Right cardiac atrium (tissue), 5 donors: ENCODE measurements around the gene SCNM1. TPM values are rescaled to one million over a fixed set of nuclear protein-coding genes. Genes with fewer than 3 reads are reported as not detected.
A peak's percentile ranks its signal among the peaks of the same experiment; 100 is the strongest.
"Not testable (repeated sequence)": the region's sequence is repeated elsewhere in the genome, so short reads cannot be mapped to it uniquely, and the experiment has no call there.

Experiments
- ATAC-seq, 2 donors: fragments of 200-7000 bp; cut with Tn5 transposase; one replicate each; pipeline versions ENCODE4 v1.8.0 to v1.9.1; 2020; ENCODE audit warnings: moderate library complexity in 2 of 2, mild to moderate bottlenecking in 1 of 2
- DNase-seq, 3 donors: peaks; one replicate each; pipeline ENCODE4 v3.0.0-alpha.2; 2020
- H3K27ac ChIP-seq: one replicate; pipeline ENCODE4 v1.5.1; 2013; ENCODE audit warnings: mild to moderate bottlenecking, low read length, control low read depth, moderate library complexity
- H3K27me3 ChIP-seq: one replicate; pipeline ENCODE4 v1.6.1; 2013; ENCODE audit not compliant: control insufficient read depth, insufficient read depth
- H3K4me1 ChIP-seq: one replicate; pipeline ENCODE4 v1.6.1; 2013; ENCODE audit warnings: low read length; ENCODE audit not compliant: control insufficient read depth, insufficient read depth
- H3K4me3 ChIP-seq: one replicate; pipeline ENCODE4 v1.5.1; 2013; ENCODE audit warnings: low read length, control low read depth
- H3K9me3 ChIP-seq: one replicate; pipeline ENCODE4 v1.6.1; 2013; ENCODE audit warnings: low read length; ENCODE audit not compliant: control insufficient read depth
- WGBS: extraction: QIAGEN DNeasy Blood & Tissue Kit; methylation state at CpG from one replicate; pipeline ENCODE4 v1.1.7; 2013; 5-methylcytosine and 5-hydroxymethylcytosine counted together
- intact Hi-C, 4 donors: fragments of 100-400 bp; cut with DNase I; formaldehyde crosslinking; loops; one replicate each; pipeline versions ENCODE4 v1.11.0 to v1.14.0; 2022 to 2023
- polyA plus RNA-seq: library from polyadenylated mRNA; stranded (reverse); fragments of 200-250 nt; gene quantifications from one replicate; pipeline ENCODE4 v1.2.3, GENCODE V29; 2013
- total RNA-seq, 4 donors: library from RNA; stranded (reverse); fragmentation: NEBNext Ultra II Directional; extraction: Animal tissue kit (Norgen Biotek cat#: 25700); gene quantifications; one replicate each; pipeline ENCODE4 v1.2.1, GENCODE V29; 2021
- donor health status: healthy with polysubstance abuse.
- donor health status: DM: no; HTN: yes; CAD: no.
- donor health status: DM: no; HTN: no; CAD: no.
- donor health status: DM: no; HTN: yes; CAD: no; lungs with severe emphysema.
- donor health status: DM: yes; HTN: yes; CAD: no.

SCNM1 gene
- total and polyA plus RNA-seq, 5 donors, result 18.3 to 25.6 (median 23.7) TPM

DNA sequence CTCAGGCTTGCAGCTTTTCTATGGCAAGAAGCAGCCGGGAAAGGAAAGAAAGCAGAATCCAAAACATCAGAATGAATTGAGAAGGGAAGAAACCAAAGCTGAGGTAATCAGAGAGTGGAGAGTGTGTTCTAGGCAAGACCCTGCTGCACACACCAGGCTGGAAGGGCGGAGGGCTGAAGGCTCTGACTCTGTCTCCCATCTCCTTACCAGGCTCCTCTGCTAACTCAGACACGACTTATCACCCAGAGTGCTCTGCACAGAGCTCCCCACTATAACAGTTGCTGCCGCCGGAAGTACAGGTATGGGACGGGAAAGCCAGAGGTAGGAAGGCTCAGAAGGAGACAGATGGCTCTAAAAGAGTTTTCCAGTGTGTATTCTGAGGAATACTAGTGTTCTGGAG is 1.2 kb downstream of the SCNM1 start:
- DNase-seq (no peak), ATAC-seq (no peak)
- H3K4me3 ChIP-seq, result no peak overlapping the region
- no peaks in the 10 kb centered on the region for H3K27me3 ChIP-seq
- H3K9me3 ChIP-seq, result no peaks in the 10 kb centered on the region
- 89% methylated on average over 6 of the region's 6 CpGs for WGBS
- no peak overlapping the region for H3K27ac ChIP-seq
- intact Hi-C loops, result no loop called here
- peaks cover 7% of the 10 kb centered on the region for H3K4me1 ChIP-seq

DNA sequence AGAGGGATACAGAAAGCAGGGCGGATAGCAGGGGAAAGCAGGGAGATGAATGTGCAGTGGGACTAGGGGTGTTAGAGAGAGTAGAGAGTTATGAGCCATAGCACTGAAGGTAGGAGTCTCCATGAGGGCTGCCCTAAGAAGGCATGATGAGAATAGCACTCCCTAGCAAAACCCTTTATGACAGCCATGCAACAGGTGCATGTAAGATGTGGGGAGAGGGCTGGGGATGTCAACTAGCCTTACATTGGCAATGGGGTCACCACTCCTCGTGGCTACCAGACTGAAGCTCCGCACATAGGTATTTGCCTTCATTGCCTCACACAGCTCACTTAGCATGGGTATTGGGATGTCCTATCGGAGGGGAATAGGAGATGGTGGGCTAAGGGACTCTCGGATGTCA is 5.2 kb downstream of the SCNM1 start:
- no peak for DNase-seq
- no peak overlapping the region for H3K4me3 ChIP-seq
- H3K27ac ChIP-seq, result no peak overlapping the region
- 93% methylated on average over 5 of the region's 5 CpGs for WGBS
- no peak for ATAC-seq
- no peaks in the 10 kb centered on the region for H3K27me3 ChIP-seq
- H3K4me1 ChIP-seq, result peaks cover 7% of the 10 kb centered on the region
- intact Hi-C loops, result no loop called here
- H3K9me3 ChIP-seq, result no peaks in the 10 kb centered on the region

DNA sequence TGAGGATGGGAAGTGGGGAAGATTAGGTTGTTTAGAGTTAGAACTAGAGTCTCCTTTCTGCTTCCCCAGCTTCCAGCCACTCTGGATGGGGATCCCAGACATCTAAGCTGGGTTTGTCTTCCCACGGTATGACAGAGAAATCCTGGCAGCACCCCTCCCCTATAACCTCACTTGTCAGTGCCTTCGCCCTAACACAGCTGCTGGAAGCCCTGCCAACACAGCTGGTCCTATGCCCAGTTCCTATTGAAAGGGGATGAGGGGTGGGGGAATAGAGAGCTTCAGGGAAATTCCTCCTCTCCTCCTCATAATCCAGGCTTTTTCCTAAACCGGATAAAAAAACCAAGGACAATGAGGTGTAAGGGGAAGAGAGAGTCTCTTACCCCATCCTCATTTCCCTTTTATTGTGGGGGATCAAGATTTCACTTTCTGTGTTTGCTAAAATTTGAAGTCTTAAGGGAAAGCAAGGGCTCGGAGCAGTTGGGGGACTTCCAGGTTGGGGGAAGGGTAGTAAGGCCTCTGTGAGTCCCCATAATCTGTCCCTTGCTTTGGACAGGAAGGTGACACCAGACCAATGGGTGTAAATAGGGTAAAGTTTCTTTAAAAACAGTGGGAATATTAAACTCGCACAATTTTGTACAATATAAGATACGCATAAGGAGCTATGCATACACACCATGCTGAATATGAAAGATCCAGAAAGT is 9.2 kb downstream of the SCNM1 start:
- DNase-seq, result peak; percentile 47 to 73 (median 70)
- no peak overlapping the region for H3K27ac ChIP-seq
- ATAC-seq, result peak in 1 of 2 donors; percentile 19
- H3K4me3 ChIP-seq, result no peak overlapping the region
- H3K27me3 ChIP-seq, result no peaks in the 10 kb centered on the region
- intact Hi-C loops, result no loop called here
- H3K9me3 ChIP-seq, result no peaks in the 10 kb centered on the region
- 52% methylated on average over 6 of the region's 6 CpGs for WGBS
- H3K4me1 ChIP-seq, result no peaks in the 10 kb centered on the region

DNA sequence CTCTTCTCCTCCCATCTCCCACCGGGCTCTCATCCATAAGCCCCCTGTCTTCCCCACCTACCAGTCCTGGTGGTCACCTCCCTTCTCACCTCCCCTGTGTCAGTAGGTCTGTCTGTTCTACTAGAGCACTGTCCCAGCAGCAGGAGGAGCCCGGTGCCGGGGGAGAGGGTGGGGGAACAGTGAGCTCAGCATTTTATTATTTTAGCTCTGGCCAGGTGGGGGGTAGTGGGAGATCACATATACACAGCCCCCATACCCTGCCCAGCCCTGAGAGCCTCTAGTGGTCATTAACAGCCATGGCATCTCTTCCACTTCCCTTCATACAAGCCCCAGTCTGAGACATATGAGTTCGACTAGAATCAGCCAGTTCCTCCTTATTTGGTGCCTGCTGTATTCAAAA is 9.9 kb downstream of the SCNM1 start, which contains the start of gene TMOD4:
Gene TMOD4, minus strand, starts transcription at position 119 of the 400 bp plus-strand sequence. CDS start 1,106 bp downstream, outside the sequence.
- intact Hi-C loops, result no loop called here
- no peak for DNase-seq
- no peak within 1 kb of the TSS for H3K27ac ChIP-seq
- peak; percentile 30 to 34 for ATAC-seq
- H3K4me3 ChIP-seq, result no peak within 1 kb of the TSS
- H3K4me1 ChIP-seq, result no peaks in the 10 kb centered on the region
- WGBS, result 50% methylated on average over 4 of the region's 4 CpGs
- no peaks in the 10 kb centered on the region for H3K9me3 ChIP-seq
- H3K27me3 ChIP-seq, result no peaks in the 10 kb centered on the region

DNA sequence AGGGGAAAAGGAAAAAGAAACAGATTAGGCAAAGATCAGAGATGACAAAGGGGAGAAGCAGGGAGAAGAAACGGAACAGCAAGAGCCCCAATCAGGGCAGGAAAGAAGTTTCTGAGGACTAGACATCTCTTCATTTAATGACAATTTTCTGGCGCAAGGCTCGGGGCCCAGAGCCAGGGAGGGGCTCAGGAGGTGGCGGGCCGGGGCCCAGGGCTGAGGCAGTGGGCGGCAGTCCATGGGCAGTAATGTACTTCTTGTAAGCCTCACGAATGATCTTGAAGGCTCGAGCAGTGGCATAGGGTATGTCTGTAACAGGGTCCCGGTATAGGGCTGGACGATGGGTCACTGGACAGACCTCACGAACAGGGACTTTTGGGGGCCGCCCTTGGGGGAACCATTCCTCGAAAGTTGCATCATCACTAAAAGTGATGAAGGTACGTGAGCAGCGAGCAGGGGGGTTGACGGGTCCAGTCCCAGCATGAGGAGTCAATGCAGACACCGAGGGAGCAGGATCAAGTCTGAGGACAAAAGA is 10.6 kb downstream of the SCNM1 start:
- DNase-seq (no peak), ATAC-seq (no peak)
- Histone ChIP-seq H3K4me3 (no peak overlapping the region), H3K27me3 (no peaks in the 10 kb centered on the region), H3K9me3 (no peaks in the 10 kb centered on the region), H3K27ac (no peak overlapping the region), H3K4me1 (no peaks in the 10 kb centered on the region)
- intact Hi-C loops, result no loop called here
- 92% methylated on average over 17 of the region's 17 CpGs for WGBS

DNA sequence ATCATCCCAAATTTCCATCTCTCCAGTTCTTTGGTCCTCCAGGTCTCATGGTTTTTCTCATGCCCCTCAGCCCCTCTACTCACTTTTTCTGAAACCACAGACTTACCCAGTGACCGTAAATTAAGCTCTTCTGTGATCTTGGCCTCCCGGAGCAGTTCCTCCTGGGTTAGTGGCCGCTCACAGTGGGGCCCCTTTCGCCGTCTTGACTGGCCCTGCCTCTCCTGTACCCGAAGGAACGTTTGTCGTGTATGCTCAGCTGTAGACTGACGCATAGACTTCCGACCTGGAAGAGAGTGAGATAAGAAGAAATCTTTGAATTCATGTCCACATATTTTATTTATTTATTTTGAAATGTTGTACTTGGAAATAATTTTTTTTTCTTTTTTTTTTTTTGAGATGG is 18.3 kb downstream of the SCNM1 start:
- 93% methylated on average over 10 of the region's 10 CpGs for WGBS
- intact Hi-C loops, result no loop called here
- no peak for DNase-seq
- H3K4me3 ChIP-seq, result no peak overlapping the region
- H3K4me1 ChIP-seq, result no peaks in the 10 kb centered on the region
- ATAC-seq, result no peak
- no peaks in the 10 kb centered on the region for H3K27me3 ChIP-seq
- no peaks in the 10 kb centered on the region for H3K9me3 ChIP-seq
- no peak overlapping the region for H3K27ac ChIP-seq

DNA sequence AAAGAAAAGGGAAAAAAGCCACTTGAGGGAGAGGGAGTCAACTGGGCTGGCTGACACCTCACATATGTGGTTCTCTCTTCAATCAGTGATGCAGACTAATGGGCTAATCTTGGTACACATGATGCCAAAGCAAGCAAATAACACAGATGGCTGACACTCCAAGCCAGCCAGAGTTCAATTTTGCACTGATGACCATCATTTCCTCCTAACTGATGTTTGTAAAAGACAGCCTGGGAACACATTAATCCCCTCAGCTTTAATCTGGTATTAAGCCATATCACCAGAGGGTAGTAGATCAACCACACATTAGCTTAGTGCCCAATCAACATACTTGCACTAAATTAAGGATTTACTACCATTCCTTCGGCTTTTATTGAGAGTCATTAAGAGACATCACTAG is 21.3 kb downstream of the SCNM1 start:
- DNase-seq (no peak), ATAC-seq (no peak)
- WGBS, result 86% methylated on average over 1 of the region's 1 CpG
- H3K4me1 ChIP-seq, result no peaks in the 10 kb centered on the region
- no peak overlapping the region for H3K4me3 ChIP-seq
- intact Hi-C loops, result no loop called here
- H3K9me3 ChIP-seq, result no peaks in the 10 kb centered on the region
- H3K27ac ChIP-seq, result no peak overlapping the region
- H3K27me3 ChIP-seq, result no peaks in the 10 kb centered on the region

DNA sequence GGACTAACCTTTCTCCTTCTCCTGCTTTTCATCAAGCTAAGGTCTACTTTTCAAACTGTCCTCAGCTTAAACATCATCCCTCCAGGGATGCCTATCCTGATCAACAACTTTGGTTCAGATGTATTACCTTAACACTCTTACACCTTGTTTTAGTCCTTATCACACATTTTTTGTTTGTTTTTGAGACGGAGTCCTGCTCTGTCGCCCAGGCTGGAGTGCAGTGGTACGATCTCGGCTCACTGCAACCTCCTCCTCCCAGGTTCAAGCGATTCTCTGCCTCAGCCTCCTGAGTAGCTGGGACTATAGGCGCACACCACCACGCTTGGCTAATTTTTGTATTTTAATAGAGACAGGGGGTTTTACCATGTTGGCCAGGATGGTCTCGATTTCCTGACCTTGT is 22.7 kb downstream of the SCNM1 start:
- H3K9me3 ChIP-seq, H3K4me3 ChIP-seq, H3K27me3 ChIP-seq, H3K4me1 ChIP-seq, H3K27ac ChIP-seq, ATAC-seq, DNase-seq, intact Hi-C loops: not testable (repeated sequence)
- 75% methylated on average over 8 of the region's 8 CpGs for WGBS

DNA sequence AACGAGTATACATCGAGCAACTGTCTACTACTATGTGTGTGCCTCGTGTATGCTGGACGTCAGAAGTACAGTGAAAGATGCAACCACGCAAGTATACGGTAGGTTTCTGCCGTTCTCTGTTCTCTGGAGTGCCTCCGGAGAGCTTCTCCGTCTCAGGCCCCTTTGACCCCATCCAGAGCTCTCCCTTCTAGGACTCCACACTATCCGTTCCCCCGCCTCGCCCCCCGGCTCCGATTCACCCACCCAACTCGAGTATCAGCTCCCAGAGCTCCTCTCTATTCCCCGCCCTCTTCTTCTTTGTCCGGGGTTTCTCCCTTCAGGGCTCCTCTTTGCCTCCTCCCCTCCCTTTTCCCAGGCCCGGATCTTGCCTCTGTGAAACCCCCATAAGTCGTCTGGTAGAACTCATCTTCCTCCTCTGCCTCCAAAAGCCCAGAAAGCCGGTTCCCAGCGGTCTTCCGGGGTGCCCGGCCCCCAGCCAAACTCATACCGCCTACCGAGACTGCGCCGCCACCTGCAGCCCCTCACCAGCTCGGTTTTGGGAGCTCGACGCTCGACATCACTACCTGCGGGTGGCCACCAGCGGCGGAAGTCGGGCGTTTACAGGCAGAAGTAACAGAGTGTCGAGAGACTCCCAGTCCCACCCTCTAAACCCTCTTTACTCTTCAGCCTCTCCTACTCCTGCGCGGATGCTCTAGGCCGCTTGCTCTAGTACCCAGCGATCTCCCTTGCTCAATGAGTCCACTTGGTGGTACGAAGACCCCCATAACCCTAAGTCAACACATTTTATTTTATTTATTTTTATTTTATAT is 23.9 kb downstream of the SCNM1 start, which contains the start of gene VPS72:
Gene VPS72, minus strand, starts transcription at position 561 of the 809 bp plus-strand sequence. Its CDS starts 76 bp downstream, at position 485.
- under 1% methylated on average over 42 of the region's 42 CpGs for WGBS
- ATAC-seq (peak; percentile 97), DNase-seq (peak; percentile 84 to 91 (median 91))
- Histone ChIP-seq H3K27ac (peak within 1 kb of the TSS; percentile 44), H3K4me3 (peak within 1 kb of the TSS; percentile 95), H3K9me3 (no peaks in the 10 kb centered on the region), H3K27me3 (no peaks in the 10 kb centered on the region), H3K4me1 (no peaks in the 10 kb centered on the region)
- intact Hi-C loops, result no loop called here

DNA sequence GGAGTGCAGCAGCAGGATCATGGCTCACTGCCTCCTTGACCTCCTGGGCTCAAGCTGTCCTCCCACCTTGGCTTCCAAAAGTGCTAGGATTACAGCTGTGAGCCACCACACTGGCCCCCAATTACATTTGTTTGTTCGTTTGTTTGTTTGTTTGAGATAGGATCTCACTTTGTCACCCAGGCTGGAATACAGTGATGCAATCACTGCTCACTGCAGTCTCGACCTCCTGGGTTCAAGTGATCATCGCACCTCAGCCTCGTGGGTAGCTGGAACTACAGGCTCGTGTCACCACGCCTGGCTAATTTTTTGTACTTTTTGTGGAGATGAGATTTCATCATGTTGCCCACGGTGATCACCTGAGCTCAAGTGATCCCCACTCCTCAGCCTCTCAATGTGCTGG is 26.1 kb downstream of the SCNM1 start:
- H3K4me1 ChIP-seq, result no peaks in the 10 kb centered on the region
- no peaks in the 10 kb centered on the region for H3K9me3 ChIP-seq
- intact Hi-C loops, result no loop called here
- ATAC-seq (no peak), DNase-seq (no peak)
- no peak overlapping the region for H3K4me3 ChIP-seq
- WGBS, result 80% methylated on average over 7 of the region's 7 CpGs
- H3K27me3 ChIP-seq, result no peaks in the 10 kb centered on the region
- no peak overlapping the region for H3K27ac ChIP-seq

DNA sequence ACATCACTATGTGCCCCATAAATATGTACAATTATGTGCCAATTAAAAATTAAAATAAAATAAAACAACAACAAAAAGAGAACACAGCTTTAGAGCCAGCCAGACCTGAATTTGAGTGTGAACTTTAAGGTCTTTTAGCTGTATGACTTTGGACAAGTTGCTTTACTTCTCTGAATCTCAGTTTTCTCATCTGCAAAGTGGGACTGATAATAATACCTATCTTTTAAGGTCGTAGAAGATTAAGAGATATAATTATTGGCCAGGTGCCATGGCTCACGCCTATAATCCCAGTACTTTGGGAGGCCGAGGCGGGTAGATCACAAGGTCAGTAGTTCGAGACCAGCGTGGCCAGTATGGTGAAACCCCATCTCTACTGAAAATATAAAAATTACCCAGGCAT is 27.4 kb downstream of the SCNM1 start:
- intact Hi-C loops, result no loop called here
- WGBS, result 70% methylated on average over 6 of the region's 6 CpGs
- ATAC-seq (no peak), DNase-seq (no peak)
- Histone ChIP-seq H3K9me3 (no peaks in the 10 kb centered on the region), H3K27me3 (no peaks in the 10 kb centered on the region), H3K4me3 (no peak overlapping the region), H3K4me1 (no peaks in the 10 kb centered on the region), H3K27ac (no peak overlapping the region)
